Gastrocnemius medialis (tissue), 4 donors: ENCODE data around the gene IRAK2.

Experiments used
- CTCF ChIP-seq, 5 experiments: fragments of 450-650 bp in 3 of 5; fragments of 200-600 bp in 2 of 5; sonication (generic) in 2 of 5; IDR thresholded peaks in 4 of 5; conservative IDR thresholded peaks in 1 of 5; 1 replicate in 4 of 5; 2 replicates in 1 of 5; pipeline ENCODE4 v1.5.1; 2016 to 2019; ENCODE audit warnings: antibody characterized with exemption in 5 of 5, mild to moderate bottlenecking in 3 of 5, moderate library complexity in 3 of 5
- POLR2A ChIP-seq, 2 donors: fragments of 450-650 bp; IDR thresholded peaks; one replicate each; pipeline ENCODE4 v1.6.1; 2017; ENCODE audit warnings: antibody characterized with exemption in 2 of 2, mild to moderate bottlenecking in 2 of 2, moderate library complexity in 2 of 2

DNA sequence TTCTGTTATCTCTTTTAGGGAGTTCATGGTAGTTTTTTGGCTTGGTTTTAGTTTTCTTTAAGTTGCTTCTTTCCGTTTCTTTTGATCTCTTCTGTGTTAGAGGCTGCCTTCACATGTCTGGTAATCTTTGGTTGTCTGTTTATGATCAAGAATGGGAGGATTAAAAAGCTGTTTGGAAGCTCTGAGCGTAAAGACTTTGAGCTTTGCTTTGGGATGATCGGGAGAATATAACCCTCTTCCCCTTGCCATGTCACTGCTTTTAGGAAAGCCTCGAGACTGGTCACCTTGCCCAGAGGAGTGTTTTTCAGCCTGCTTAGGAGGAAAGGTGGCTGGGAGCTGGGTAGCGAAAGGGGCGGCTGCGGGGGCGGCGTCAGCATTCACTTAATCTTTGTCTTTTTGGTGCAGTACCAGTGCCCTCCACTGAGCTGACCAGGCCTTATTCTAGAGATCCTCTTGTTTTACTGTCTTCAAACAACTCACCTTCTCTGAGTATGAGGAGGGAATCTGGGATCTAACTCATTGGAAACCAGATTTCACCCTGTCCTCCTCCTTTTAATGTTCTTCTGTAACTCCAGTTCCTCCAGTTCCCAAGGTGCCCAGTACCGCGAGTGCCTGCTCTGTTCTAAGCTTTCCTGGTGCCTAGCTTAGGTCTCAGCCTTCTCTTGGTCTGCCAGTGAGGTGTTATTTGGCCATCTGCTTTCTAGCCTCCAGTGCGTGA lies 99.1 kb downstream of the IRAK2 start:
- TF ChIP-seq POLR2A (IDR thresholded peaks at IDR 0.05) (no peak), CTCF (IDR thresholded peaks at IDR 0.05 in 4 of 5, conservative IDR thresholded peaks at IDR 0.05 in 1 of 5) (peak in 3 of 5 experiments; percentile 13 to 33 (median 26))
